NCI-H1417 treated with DMSO at 0.1 percent for 48 hours (cell line): Measurements from ENCODE around the gene HOXB5.

Experiments
- DNase-seq: peaks from one replicate; lab custom pipeline; 2025; lab: John Stamatoyannopoulos, UW

The HOXB5 gene

DNA sequence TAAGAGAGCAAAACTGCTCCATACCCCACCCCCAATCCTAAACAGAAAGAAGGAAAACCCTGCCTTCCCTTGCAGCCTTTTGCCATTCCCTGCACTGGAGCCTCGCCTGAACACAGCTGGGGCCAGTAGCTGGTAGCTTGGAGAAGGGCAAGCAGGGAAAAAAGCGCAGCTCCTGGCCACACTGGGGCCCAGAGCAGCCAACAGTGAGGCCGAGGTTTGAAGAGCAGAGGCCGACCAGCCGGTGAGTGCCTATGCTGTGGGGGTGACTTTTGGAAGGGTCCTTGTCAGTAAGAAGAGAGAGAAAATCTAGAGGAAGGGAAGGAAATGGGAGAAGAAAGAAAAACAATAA, 35.8 kb upstream of the HOXB5 start:
- no peak for DNase-seq

DNA sequence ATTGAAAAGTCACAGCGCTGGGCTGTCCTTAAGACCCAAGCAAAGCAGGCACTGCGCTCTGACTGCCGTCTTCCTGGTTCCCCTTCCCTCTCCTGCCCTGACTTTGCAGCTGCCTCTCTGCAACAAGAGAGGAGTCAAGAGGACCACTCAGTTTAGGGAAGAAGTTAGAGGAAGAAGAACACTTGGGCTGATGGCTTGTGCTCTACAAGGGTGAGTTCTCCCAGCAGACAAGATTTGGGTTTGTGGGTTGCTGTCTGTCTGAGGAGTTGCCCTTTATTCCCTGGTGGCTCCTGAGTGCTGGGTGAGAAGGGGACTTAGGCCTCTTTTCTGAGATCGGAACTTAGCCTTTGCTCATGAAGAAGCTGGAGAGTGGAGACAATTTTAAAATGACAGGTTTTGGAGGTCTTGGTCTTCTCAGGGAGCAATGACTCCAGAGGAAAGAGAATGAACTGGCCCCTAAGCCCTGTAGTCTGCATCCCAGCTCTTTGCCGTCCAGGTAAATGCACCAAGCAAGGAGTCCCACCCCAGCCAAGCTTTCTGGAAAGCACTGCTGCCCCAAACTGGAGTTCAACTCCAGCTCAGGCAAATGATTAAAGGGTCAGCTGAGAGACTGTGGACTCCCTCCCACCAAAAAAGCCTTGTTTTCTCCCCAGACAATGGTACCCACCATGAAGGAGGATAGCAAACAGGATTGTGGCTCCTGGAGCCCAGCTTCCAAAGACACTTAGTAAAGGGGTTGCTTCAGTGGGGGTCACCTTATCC, 35.3 kb upstream of the HOXB5 start:
- no peak for DNase-seq

- no peak for DNase-seq
Measured at GRCh38 chr17:48627623-48628521, 34.3 kb upstream of the HOXB5 start.

GRCh38 chr17:48627118-48627597, 33.6 kb upstream of the HOXB5 start:
- no peak for DNase-seq

DNA sequence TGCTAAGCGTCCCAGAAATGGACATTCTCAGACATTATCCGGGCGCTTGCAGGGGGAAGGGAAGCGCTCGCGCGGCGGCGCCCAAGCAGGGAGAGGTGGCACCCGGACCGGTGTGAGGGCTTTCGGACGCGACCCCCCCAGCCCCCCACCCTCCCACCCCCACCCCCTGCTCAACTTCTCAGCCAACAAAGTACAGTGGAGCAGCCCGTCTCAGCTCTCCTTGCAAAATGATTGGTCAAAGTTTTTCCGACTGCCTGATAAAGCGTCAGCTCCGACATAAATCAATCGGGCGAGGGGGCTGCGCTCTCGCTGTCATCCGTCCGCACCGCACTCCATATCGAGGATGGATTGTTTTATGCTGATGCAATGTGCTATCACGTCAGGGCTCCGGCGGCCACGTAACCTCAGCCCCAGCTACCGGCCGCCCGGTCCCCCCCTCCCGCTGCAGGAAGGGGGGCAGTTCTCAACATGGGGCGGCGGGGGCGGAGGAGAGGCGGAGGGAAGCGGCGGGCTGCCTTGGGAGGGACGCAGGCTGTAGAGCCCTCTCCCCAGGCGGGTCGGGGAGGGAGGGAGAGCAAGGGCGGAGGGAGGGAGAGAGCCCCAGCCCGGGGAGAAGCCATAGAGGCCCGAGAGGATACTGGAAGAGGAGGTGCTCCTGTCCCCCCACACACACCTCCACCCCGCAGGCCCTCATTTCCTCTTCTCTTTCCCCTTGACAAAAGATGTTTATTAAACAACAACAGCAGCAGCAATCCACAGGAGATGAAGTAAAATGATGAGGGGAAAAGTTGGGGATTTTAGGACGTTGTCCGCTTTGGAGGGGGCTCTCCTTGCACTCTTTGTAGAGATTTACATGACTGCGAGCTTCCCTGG, 32.9 kb upstream of the HOXB5 start, which contains the start of gene HOXB9:
TSS of gene HOXB9 (minus strand) at position 114 of the 873 bp plus-strand sequence. CDS start at position 25, 89 bp downstream.
- no peak for DNase-seq

- no peak for DNase-seq
Measured at GRCh38 chr17:48625495-48626244, 32.1 kb upstream of the HOXB5 start.

GRCh38 chr17:48624544-48625494, 31.2 kb upstream of the HOXB5 start:
- no peak for DNase-seq

DNA sequence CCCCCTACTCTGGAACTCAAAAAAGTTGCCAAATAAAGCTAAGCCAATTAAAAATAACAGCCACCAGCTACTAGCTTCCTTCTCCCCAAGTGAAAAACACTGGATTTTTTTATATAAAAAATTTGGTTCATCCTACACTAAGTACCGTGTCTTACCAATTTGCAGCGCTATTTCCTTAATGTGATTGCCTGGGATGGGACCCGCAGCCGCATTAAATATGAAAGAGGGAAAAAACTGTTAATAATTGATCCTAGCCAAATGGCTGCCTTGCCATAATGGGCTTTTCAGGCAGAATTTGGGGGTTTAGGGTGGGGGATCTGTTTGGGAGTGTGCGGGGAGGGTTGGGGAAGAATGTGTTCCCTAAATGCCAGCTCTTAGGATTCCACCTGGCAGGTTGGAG, 30.5 kb upstream of the HOXB5 start:
- no peak for DNase-seq

- DNase-seq = no peak
Measured at GRCh38 chr17:48623583-48623982, 30.0 kb upstream of the HOXB5 start.

DNA sequence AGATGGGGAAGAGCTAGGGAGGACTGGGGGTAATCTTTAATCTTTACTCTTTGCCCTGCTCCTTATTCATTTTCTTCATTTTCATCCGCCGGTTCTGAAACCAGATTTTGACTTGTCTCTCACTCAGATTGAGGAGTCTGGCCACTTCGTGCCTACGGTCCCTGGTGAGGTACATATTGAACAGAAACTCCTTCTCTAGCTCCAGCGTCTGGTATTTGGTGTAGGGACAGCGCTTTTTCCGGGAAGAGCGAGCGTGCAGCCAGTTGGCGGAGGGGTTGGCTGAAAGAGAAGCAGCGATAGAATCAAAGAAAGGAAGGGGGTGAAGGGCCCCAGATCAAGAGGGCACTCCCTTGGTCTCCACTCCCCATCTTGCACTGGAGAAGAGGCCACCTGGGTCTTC, 29.3 kb upstream of the HOXB5 start:
- DNase-seq = no peak

DNA sequence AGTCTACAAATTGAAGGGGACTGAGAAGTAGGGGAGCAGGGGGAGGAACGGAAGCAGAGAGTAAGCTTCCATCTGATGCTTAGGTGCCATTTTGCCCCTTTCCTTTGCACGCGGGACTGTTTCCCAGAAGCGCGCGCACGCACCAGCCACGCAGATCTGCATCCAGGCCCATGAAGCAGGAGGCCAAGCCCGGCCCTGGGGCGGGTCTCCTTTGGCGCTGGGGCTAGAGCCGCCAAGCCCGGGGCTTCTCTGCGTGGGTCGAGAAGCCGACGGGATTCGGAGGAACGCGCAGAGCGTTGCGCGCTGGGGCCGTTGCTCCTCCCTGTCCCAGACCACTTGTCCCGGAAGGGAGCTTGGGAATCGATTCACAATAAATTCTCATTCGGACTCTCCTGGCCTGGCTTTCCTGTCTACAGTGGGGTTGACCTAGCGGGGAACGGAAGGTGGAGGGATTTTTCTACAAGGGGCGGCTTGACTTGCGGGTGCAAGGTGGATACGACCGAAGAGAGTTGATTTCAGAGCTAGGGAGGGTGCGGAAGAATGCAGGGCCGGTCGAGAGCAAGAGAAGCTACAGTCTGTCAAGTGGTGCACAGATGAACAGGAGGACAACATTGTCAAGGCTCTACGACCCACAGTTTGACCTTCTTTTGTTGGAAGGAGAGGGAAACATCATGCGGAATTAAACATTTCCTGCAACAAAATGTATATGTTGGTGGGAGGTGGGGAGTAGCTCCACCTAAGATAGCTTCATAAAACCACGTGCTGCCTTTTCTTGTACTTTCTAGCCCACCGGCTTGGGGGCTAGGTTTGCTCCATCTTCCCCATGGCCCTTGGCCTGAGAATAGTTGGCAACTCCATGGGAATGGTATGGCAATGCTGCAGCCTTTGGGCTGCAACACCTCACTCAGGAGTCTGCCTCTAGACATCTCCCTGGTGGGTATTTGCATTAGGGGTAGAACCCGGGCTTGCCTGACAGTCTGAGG, 28.1 kb upstream of the HOXB5 start:
- no peak for DNase-seq

DNA sequence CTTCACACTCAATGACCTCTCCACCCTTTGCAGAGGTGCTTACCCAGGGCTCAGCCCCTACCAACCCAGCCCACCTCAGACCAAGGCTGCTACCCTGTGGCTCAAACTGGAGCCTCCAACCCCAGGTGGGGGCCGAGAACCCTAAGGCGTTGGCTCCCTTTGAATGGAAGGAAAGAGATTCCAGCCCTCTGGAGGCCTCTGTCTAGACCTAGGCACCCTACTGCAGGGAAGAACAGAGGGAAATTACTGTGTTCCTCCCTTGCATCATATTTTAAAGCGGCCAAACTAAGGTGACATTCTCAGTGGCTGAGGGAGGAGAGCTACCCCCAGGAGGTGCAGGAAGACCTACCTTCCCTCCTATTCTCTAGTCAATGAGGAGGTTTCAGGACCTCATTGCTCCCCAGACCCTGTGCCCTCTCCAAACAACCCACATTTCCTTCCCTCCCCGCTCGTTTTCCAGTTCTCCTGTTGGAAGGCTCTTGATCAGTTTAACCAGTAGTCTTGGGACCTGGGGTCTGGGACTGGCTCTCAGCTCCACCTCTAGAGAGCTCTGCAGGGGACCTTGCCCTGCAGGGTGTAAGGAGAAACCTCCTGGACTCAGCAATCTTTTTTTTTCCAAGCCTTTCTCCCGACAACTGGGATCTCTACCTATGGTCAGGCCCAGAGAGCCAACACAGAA, 27.0 kb upstream of the HOXB5 start:
- DNase-seq = no peak

DNA sequence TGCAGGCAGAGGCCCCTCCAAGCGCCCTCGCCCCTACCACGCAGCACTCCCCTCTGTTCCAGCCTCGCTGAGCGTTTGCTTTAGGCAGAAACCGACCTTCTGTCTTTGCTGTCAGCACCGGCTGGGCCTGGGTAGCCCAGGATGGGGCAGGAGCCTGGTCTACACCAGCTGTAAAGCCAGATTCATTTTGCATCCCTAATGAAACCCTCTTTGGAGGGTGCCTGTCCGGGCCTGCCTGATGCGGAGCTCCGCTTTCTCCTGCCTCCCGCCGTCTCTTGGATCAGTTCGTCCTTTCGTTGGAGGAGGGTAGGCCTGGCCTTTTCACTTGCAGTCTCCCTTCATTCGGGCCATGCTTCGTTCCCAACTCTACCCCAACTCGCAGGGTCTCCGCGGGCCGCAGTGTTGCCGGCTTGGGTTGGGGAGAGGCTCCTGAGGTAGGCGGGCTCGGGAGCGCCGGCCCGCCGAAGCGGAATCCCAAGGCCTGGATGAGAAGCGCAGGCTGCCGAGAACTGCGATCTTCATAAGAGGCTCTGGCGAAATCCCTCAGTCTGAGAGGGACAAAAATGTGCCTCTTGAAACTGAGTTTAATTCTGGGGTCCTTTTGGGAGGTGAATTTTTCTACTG, 26.4 kb upstream of the HOXB5 start:
- DNase-seq = no peak

GRCh38 chr17:48618256-48618896, 24.8 kb upstream of the HOXB5 start:
- DNase-seq = no peak

DNA sequence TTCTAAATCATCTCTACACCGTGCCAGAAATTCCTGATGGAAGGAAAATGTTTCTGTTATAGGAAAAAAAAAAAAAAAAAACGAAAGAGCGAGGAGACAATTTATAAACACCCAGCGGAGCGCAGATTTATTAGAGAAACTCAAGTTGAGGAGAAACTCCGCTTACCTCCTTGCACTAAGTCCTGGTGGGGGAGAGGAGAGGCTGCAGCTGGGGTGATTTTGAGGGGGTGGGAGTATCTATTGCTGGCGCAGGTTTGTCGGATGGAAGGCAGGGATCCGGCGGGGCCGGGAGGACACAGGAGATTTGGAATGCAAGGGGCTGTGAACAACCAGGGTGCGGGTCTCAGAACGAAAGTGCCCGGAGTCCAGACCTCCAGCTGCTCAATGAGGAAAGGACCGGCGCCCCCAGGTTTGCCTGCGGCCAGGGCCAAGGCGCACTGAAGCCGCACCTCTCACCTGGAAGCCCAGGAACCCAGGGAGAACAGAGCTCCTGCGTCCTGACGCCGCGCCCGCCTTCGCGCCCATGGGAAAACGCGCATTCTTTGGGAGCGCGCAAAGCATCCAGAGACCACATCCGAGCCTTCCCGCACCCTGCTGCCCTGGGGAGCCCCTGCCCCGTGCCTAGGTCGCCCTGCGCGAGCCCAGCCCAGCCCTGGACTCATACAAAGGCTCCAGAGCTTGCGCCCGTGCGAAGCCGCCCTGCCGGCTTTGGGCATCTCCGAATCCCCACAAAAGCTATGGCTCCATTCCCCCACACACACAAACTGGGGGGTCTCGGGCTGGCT, 24.1 kb upstream of the HOXB5 start:
- no peak for DNase-seq

- no peak for DNase-seq
Measured at GRCh38 chr17:48616717-48617470, 23.3 kb upstream of the HOXB5 start.
